Osteoblast (primary cell): ENCODE results near the gene DES. TPM values are rescaled to one million over a fixed set of nuclear protein-coding genes. Genes with fewer than 3 reads are reported as not detected.
A peak's percentile ranks its signal among the peaks of the same experiment; 100 is the strongest.
"Not testable (repeated sequence)": the region's sequence is repeated elsewhere in the genome, so short reads cannot be mapped to it uniquely, and the experiment has no call there.

Experiments
- DNase-seq: peaks from one replicate; pipeline ENCODE4 v3.0.0; 2011; ENCODE audit warnings: low spot score, mixed read lengths; ENCODE audit not compliant: insufficient read length; ENCODE audit errors: missing footprints
- H2AFZ ChIP-seq: 2 replicates; pipeline ENCODE4 v1.6.0; 2011; ENCODE audit warnings: mild to moderate bottlenecking, low read length
- H3K27ac ChIP-seq: 2 replicates; pipeline ENCODE4 v1.5.1; 2011; ENCODE audit warnings: mild to moderate bottlenecking, low read depth, low read length, moderate library complexity
- H3K27me3 ChIP-seq: 2 replicates; pipeline ENCODE4 v1.6.0; 2012; ENCODE audit warnings: mild to moderate bottlenecking, control low read depth, inconsistent platforms, low read length, moderate library complexity; ENCODE audit not compliant: insufficient read depth
- H3K36me3 ChIP-seq: 2 replicates; pipeline ENCODE4 v1.5.1; 2011; ENCODE audit warnings: mild to moderate bottlenecking, low read length, control low read depth, moderate library complexity; ENCODE audit not compliant: insufficient read depth
- H3K4me1 ChIP-seq: 2 replicates; pipeline ENCODE4 v1.5.1; 2011; ENCODE audit warnings: mild to moderate bottlenecking, low read length, control low read depth, moderate library complexity; ENCODE audit not compliant: insufficient read depth
- H3K4me2 ChIP-seq: 2 replicates; pipeline ENCODE4 v1.6.0; 2011; ENCODE audit warnings: mild to moderate bottlenecking, low read length; ENCODE audit not compliant: insufficient read depth
- H3K4me3 ChIP-seq: fragments of 200-600 bp; sonication (generic); 3 replicates; pipeline ENCODE4 v1.5.1; 2012; ENCODE audit warnings: mild to moderate bottlenecking, low read length, inconsistent platforms; ENCODE audit not compliant: insufficient read depth
- H3K79me2 ChIP-seq: 2 replicates; pipeline ENCODE4 v1.6.0; 2012; ENCODE audit warnings: mild to moderate bottlenecking, low read length, control low read depth, inconsistent platforms; ENCODE audit not compliant: insufficient read depth
- H3K9me3 ChIP-seq: 2 replicates; pipeline ENCODE4 v1.5.1; 2011; ENCODE audit warnings: low read depth, low read length, control low read depth
- H4K20me1 ChIP-seq: 2 replicates; pipeline ENCODE4 v1.6.0; 2012; ENCODE audit warnings: mild to moderate bottlenecking, low read length, control low read depth; ENCODE audit not compliant: insufficient read depth
- CTCF ChIP-seq: IDR thresholded peaks from 2 replicates; pipeline ENCODE4 v1.5.1; 2011; ENCODE audit warnings: mild to moderate bottlenecking, low read depth, low read length, moderate library complexity; ENCODE audit errors: extremely low read depth
- total RNA-seq: library from RNA; depleted of rRNA; stranded (reverse); fragments of >200 nt; gene quantifications from 2 replicates; pipeline ENCODE4 v1.2.3, GENCODE V29; 2012

DES gene
- total RNA-seq, 1 donor = 0.72 TPM

GRCh38 chr2:219406861-219407230, 11.3 kb upstream of the DES start:
- no peak overlapping the region for H3K4me3 ChIP-seq
- DNase-seq = peak; percentile 98
- peaks cover 24% of the 10 kb centered on the region for H3K4me1 ChIP-seq
- no peaks in the 10 kb centered on the region for H3K79me2 ChIP-seq
- H3K9me3 ChIP-seq = no peaks in the 10 kb centered on the region
- no peaks in the 10 kb centered on the region for H3K36me3 ChIP-seq
- no peaks in the 10 kb centered on the region for H4K20me1 ChIP-seq
- TF ChIP-seq CTCF = no peak
- no peaks in the 10 kb centered on the region for H3K27me3 ChIP-seq
- peak overlapping the region; percentile 30 for H3K4me2 ChIP-seq
- peak overlapping the region; percentile 51 for H2AFZ ChIP-seq
- H3K27ac ChIP-seq = peak overlapping the region; percentile 93

DNA sequence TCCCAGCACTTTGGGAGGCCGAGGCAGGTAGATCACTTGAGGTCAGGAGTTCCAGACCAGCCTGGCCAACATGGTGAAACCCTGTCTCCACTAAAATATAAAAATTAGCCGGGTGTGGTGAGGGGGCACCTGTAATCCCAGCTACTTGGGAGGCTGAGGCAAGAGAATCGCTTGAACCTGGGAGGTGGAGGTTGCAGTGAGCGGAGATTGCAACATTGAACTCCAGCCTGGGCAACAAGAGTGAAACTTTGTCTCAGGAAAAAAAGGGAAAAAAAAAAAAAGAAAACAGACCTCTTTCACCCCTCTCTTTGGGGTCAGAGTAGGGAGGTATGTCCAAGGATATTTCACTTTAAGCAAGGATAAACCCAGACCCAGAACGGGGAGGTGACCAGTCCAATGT, 10.8 kb upstream of the DES start:
- H3K79me2 ChIP-seq, H3K27me3 ChIP-seq, H3K4me3 ChIP-seq, H4K20me1 ChIP-seq, DNase-seq, H3K36me3 ChIP-seq, H3K9me3 ChIP-seq: not testable (repeated sequence)
- H3K4me2 ChIP-seq = peak overlapping the region; percentile 30
- peak overlapping the region; percentile 51 for H2AFZ ChIP-seq
- peaks cover 24% of the 10 kb centered on the region for H3K4me1 ChIP-seq
- peak overlapping the region; percentile 93 for H3K27ac ChIP-seq

- no peaks in the 10 kb centered on the region for H3K27me3 ChIP-seq
- H3K27ac ChIP-seq = no peak overlapping the region
- TF ChIP-seq CTCF = no peak
- peaks cover 22% of the 10 kb centered on the region for H3K4me1 ChIP-seq
- no peak overlapping the region for H2AFZ ChIP-seq
- no peaks in the 10 kb centered on the region for H3K36me3 ChIP-seq
- H4K20me1 ChIP-seq = no peaks in the 10 kb centered on the region
- peaks cover 3% of the 10 kb centered on the region for H3K9me3 ChIP-seq
- no peaks in the 10 kb centered on the region for H3K79me2 ChIP-seq
- DNase-seq = peak; percentile 53
- H3K4me2 ChIP-seq = no peak overlapping the region
- H3K4me3 ChIP-seq = no peak overlapping the region
Observed at GRCh38 chr2:219408204-219408603, 10.0 kb upstream of the DES start.

- peaks cover 3% of the 10 kb centered on the region for H3K9me3 ChIP-seq
- no peaks in the 10 kb centered on the region for H3K27me3 ChIP-seq
- peak; percentile 66 for DNase-seq
- no peak overlapping the region for H3K27ac ChIP-seq
- H3K4me2 ChIP-seq = no peak overlapping the region
- H3K79me2 ChIP-seq = no peaks in the 10 kb centered on the region
- H3K4me1 ChIP-seq = peaks cover 22% of the 10 kb centered on the region
- no peak overlapping the region for H2AFZ ChIP-seq
- no peak for TF ChIP-seq CTCF
- H3K36me3 ChIP-seq = no peaks in the 10 kb centered on the region
- H4K20me1 ChIP-seq = no peaks in the 10 kb centered on the region
- H3K4me3 ChIP-seq = no peak overlapping the region
Observed at GRCh38 chr2:219408631-219409030, 9.5 kb upstream of the DES start.
